KMS-11 (cell line): ENCODE results near the gene KRT14.
"Not testable (repeated sequence)": the region's sequence is repeated elsewhere in the genome, so short reads cannot be mapped to it uniquely, and the experiment has no call there.

Experiments used
- H2AFZ ChIP-seq: fragments of 200-600 bp; sonication (generic); 2 replicates; pipeline ENCODE4 v1.6.1; 2016; ENCODE audit warnings: antibody characterized with exemption, mixed run types, low read depth
- H3K27ac ChIP-seq: fragments of 200-600 bp; sonication (generic); 2 replicates; pipeline ENCODE4 v1.6.1; 2016; ENCODE audit warnings: mild to moderate bottlenecking, mixed run types
- H3K27me3 ChIP-seq: fragments of 200-600 bp; sonication (generic); 2 replicates; pipeline ENCODE4 v1.6.1; 2017; ENCODE audit warnings: mild to moderate bottlenecking, low read depth, mixed run types, moderate library complexity; ENCODE audit not compliant: insufficient read depth
- H3K36me3 ChIP-seq: fragments of 200-600 bp; sonication (generic); 2 replicates; pipeline ENCODE4 v1.6.1; 2017; ENCODE audit warnings: mild to moderate bottlenecking, mixed run types; ENCODE audit not compliant: insufficient read depth
- H3K4me1 ChIP-seq: fragments of 200-600 bp; sonication (generic); 2 replicates; pipeline ENCODE4 v1.6.1; 2016; ENCODE audit warnings: mild to moderate bottlenecking, low read depth, mixed run types; ENCODE audit not compliant: poor library complexity, severe bottlenecking
- H3K4me2 ChIP-seq: fragments of 200-600 bp; sonication (generic); 2 replicates; pipeline ENCODE4 v1.7.0; 2016; ENCODE audit warnings: mild to moderate bottlenecking, mixed run types
- H3K4me3 ChIP-seq: fragments of 200-600 bp; sonication (generic); IDR thresholded peaks from 2 replicates; pipeline ENCODE4 v1.6.1; 2017; ENCODE audit warnings: low read depth, low read length, mixed read lengths; ENCODE audit not compliant: insufficient read depth
- H3K79me2 ChIP-seq: fragments of 200-600 bp; sonication (generic); 2 replicates; pipeline ENCODE4 v1.6.1; 2016; ENCODE audit warnings: low read depth, mixed run types; ENCODE audit not compliant: insufficient read depth
- H3K9ac ChIP-seq: fragments of 200-600 bp; sonication (generic); 2 replicates; pipeline ENCODE4 v1.6.1; 2016; ENCODE audit warnings: mild to moderate bottlenecking, mixed run types
- H4K20me1 ChIP-seq: fragments of 200-600 bp; sonication (generic); 2 replicates; pipeline ENCODE4 v1.6.1; 2016; ENCODE audit warnings: mild to moderate bottlenecking, mixed run types; ENCODE audit not compliant: insufficient read depth
- TF ChIP-seq, protein P1 (sequence below): fragments of 200-600 bp; sonication (generic); conservative IDR thresholded peaks from 2 replicates; pipeline ENCODE4 v1.6.1; 2017; ENCODE audit warnings: low read depth, mild to moderate bottlenecking, antibody characterized with exemption, low read length, moderate library complexity, mixed read lengths

Gene KRT14

GRCh38 chr17:41625602-41626001, 38.9 kb upstream of the KRT14 start:
- Histone ChIP-seq H3K4me2 (no peak overlapping the region), H3K79me2 (no peaks in the 10 kb centered on the region), H3K27me3 (peaks cover 87% of the 10 kb centered on the region), H3K4me3 (no peak overlapping the region), H3K9ac (no peak overlapping the region), H3K27ac (no peak overlapping the region), H2AFZ (no peak overlapping the region), H3K4me1 (no peaks in the 10 kb centered on the region), H3K36me3 (no peaks in the 10 kb centered on the region), H4K20me1 (no peaks in the 10 kb centered on the region)
- TF ChIP-seq, protein P1, sequence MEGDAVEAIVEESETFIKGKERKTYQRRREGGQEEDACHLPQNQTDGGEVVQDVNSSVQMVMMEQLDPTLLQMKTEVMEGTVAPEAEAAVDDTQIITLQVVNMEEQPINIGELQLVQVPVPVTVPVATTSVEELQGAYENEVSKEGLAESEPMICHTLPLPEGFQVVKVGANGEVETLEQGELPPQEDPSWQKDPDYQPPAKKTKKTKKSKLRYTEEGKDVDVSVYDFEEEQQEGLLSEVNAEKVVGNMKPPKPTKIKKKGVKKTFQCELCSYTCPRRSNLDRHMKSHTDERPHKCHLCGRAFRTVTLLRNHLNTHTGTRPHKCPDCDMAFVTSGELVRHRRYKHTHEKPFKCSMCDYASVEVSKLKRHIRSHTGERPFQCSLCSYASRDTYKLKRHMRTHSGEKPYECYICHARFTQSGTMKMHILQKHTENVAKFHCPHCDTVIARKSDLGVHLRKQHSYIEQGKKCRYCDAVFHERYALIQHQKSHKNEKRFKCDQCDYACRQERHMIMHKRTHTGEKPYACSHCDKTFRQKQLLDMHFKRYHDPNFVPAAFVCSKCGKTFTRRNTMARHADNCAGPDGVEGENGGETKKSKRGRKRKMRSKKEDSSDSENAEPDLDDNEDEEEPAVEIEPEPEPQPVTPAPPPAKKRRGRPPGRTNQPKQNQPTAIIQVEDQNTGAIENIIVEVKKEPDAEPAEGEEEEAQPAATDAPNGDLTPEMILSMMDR: no peak

DNA sequence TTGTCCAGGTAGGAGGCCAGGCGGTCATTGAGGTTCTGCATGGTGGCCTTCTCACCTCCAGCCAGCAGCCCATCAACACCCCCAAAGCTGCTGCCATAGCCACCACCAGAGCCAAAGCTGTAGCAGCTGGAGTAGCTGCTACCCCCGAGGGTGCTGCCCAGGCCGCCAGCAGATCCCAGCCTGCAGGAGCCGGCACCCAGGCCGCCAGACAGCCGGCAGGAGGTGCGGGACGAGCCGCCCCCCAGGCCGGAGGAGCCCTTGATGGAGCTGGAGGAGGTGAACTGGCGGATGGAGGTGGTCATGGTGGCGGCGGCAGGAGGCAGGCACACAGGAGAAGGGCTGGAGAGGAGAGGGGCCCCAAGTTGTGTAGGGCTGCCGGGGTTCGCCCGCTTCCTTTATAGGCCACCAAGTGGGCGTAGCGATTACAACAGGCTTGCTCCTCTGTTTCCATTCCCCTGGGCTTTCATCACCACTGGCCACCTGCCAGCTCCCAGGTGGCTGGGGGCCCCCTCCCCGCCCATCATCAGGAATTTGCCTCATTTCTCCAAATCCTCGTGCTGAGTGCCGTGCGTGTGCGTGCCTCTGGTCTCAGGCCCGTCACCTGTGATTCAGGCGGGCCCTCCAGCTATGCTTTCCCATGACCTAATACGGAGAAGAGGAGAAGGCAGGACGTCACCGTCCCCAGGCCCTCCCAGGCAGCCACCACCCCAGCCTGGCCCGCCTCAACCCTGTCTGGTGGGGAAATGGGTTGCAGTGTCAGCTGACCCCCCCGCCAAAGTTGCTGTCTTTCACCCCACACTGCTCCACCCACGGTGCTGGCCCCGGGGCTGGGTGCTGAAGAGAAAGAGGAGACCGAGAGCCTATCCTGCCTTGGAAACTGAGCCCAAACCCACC, 37.8 kb upstream of the KRT14 start, which contains the start of gene KRT17:
KRT17 (minus strand) TSS at position 368 of the 894 bp plus-strand sequence; CDS start at position 302, 66 bp downstream.
- H3K27ac ChIP-seq: no peak within 1 kb of the TSS
- H3K27me3 ChIP-seq: peaks cover 86% of the 10 kb centered on the region
- H3K9ac ChIP-seq: no peak within 1 kb of the TSS
- H3K36me3 ChIP-seq: no peaks in the 10 kb centered on the region
- H3K4me2 ChIP-seq: no peak within 1 kb of the TSS
- no peaks in the 10 kb centered on the region for H3K79me2 ChIP-seq
- H2AFZ ChIP-seq: no peak within 1 kb of the TSS
- no peak within 1 kb of the TSS for H3K4me3 ChIP-seq
- TF ChIP-seq, protein P1: no peak
- H3K4me1 ChIP-seq: no peaks in the 10 kb centered on the region
- H4K20me1 ChIP-seq: no peaks in the 10 kb centered on the region

- H2AFZ ChIP-seq, H3K4me3 ChIP-seq, H3K27ac ChIP-seq, H3K36me3 ChIP-seq, H3K9ac ChIP-seq, H4K20me1 ChIP-seq, H3K4me2 ChIP-seq, H3K4me1 ChIP-seq, H3K79me2 ChIP-seq: not testable (repeated sequence)
- H3K27me3 ChIP-seq: peaks cover 92% of the 10 kb centered on the region
Observed at GRCh38 chr17:41623184-41623861, 36.6 kb upstream of the KRT14 start.

DNA sequence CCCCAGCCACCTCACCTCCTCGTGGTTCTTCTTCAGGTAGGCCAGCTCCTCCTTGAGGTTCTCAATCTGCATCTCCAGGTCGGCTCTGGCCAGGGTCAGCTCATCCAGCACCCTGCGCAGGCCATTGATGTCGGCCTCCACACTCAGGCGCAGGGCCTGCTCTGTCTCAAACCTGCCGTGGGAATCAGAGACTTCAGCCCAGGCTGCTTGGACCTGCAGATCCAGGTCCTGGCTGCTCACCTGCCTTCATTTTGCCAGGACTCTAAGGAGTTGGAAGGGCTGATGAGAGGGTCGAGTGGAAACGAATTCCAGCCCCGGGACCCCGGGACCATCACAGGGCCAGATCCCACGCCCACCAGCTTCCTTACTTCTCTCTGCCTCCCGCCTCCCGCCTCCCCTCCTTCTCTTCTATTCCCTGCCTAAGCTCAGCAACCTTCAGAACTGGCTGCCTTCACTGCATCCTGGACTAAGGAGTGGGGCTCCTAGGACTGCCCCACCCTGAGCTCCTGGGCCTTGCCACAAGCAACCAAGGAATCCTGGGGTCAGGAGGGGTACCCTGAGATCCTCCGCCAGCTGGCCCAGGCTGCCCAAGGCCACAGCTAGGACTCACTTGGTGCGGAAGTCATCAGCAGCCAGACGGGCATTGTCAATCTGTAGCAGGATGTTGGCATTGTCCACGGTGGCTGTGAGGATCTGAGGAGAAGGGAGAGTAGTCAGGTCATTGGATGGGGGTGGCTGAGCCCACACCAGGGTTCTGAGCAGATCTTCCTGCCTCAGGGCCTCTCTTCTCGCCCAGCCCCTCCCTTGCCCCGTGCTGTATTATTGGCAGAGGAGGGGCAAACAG, 35.9 kb upstream of the KRT14 start:
- H2AFZ ChIP-seq, H3K9ac ChIP-seq, H3K4me1 ChIP-seq, H3K79me2 ChIP-seq, H3K4me2 ChIP-seq, H3K27ac ChIP-seq, H3K4me3 ChIP-seq, H4K20me1 ChIP-seq, H3K36me3 ChIP-seq: not testable (repeated sequence)
- H3K27me3 ChIP-seq: peaks cover 95% of the 10 kb centered on the region

DNA sequence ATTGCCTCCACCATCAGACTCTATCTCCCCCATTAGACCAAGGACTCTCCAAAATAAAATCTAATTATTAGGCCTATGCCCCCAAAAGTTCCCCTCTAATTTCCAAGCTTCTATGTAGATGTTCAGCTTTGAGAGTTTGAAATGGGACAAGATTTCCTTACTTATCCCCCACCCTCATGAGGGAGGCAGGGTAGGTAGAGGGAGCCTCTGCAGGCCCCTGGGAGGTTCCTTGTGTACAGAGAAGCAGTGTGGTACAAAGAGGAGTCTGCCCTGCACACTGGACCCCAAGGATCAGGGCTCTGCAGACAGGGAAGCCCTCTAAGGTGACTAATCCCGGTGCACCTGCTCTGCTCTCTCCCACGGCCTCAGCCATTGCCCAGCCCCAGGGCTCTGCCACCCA, 35.2 kb upstream of the KRT14 start:
- no peak overlapping the region for H3K4me2 ChIP-seq
- no peaks in the 10 kb centered on the region for H3K36me3 ChIP-seq
- no peaks in the 10 kb centered on the region for H4K20me1 ChIP-seq
- H3K27me3 ChIP-seq: peaks cover 96% of the 10 kb centered on the region
- H2AFZ ChIP-seq: no peak overlapping the region
- H3K79me2 ChIP-seq: no peaks in the 10 kb centered on the region
- H3K4me3 ChIP-seq: no peak overlapping the region
- H3K4me1 ChIP-seq: no peaks in the 10 kb centered on the region
- H3K27ac ChIP-seq: no peak overlapping the region
- no peak overlapping the region for H3K9ac ChIP-seq
- TF ChIP-seq, protein P1: no peak

DNA sequence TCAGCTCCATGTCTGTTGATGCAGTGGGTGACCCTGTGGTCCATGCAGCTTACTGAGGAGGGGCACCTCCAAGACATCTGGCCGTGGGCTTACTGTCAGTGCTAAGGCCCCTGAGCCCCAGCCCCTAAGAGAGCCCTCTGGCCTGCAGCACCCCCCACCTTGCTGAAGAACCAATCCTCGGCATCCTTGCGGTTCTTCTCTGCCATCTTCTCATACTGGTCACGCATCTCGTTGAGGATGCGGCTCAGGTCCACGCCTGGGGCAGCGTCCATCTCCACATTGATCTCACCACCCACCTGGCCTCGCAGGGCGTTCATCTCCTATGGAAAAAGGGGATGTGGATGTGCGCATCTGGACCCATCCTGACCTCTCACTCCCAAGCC, 34.7 kb upstream of the KRT14 start:
- not testable (repeated sequence) for H3K9ac ChIP-seq, H2AFZ ChIP-seq, H3K4me3 ChIP-seq, H3K36me3 ChIP-seq, H3K27ac ChIP-seq, H3K79me2 ChIP-seq, H3K4me1 ChIP-seq, H4K20me1 ChIP-seq, H3K4me2 ChIP-seq
- H3K27me3 ChIP-seq: peaks cover 96% of the 10 kb centered on the region
